Measurements from ENCODE around the gene ADGRV1.

Gene ADGRV1

DNA sequence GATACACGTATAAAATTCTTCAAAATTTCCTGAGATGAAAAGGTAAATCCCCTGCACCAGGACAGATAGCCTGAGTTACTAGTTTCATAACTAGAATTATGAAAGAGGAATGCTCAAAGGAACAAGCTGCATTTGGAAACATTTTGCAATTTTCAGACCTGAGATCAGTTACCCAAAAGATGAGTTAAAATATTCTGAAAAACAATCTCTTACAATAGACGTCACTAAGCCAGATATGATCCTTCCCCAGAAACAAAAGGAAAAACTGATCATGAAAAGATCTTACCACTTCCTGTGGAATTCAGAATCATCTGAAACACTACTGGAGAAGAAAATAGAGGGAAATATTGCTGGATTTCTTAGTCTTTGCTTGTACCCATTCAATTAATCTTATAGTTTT lies 619.9 kb downstream of the ADGRV1 start:
- no peak for DNase-seq

DNA sequence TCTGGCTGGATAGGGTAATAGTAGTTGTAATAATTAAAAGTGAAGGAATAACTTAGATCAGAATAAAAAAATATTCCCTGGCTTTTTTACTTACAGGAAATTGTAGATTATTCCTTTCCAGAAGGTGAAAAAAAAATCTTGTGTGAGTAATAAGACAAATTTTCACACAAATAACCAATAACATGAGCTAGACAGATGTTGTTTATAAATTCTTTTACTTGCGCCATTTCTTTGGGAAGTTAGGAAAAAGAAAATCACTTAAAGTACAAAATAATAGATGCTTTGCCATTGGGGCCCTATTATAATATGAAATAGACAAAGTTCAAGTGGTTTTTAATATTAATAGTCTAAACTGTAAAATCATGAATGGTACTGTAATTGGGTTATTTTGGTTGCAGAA lies 620.4 kb downstream of the ADGRV1 start:
- DNase-seq: no peak

DNA sequence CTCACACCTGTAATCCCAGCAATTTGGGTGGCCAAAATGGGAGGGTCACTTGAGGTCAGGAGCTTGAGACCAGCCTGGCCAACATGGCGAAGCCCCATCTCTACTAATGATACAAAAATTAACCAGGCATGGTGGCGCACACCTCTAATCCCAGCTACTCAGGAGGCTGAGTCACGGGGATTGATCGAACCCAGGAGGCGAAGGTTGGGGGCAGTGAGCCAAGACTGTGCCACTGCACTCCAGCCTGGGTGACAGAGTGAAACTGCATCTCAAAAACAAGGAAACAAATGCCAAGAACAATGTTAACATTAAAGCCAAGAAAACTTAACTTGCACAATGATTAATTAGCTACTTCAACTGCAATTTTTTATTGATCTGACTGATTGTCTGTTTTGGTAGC lies 621.9 kb downstream of the ADGRV1 start:
- no peak for DNase-seq

GRCh38 chr5:91182763-91183162 lies 624.2 kb downstream of the ADGRV1 start:
- no peak for DNase-seq

DNA sequence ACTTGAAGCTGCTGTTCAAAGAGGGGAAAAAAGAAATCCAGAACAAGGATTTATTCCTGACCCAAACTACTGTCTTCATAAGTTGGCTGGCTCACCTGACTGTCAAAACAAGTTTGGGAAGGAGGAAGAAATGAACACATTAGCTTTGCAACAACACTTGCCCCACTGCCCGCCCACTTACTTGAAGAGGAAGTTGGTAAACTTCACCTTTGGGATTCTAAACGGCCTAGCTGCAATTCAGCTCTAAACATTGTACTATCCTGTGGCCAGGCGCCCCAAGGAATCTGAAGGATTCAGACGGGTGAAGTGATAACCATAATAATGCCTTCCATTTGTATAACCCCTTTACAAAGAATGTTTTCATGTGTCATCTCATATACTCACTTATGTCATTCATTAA lies 625.1 kb downstream of the ADGRV1 start:
- DNase-seq: no peak

- DNase-seq: no peak
These were observed 627.5 kb downstream of the ADGRV1 start for GRCh38 chr5:91186101-91186500.

- no peak for DNase-seq
These were observed 628.4 kb downstream of the ADGRV1 start for GRCh38 chr5:91187032-91187431.

DNA sequence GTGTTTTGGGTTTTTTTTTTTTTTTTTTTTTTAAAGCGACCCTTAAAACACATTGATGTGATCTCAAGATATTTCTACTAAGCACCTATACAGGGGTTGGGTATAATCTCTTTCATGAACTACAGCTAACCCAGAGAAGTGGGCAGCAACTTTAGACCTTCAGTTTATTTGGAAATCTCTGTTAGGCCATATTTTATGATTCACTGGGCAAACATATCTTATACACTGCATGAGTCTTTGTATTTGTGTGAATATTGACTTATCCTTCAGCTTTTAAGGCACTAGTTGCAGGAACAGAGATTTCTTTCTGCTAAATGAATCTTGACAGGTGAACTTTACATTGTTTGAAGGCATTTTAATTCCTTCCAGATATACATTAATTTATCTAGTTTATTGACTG lies 630.2 kb downstream of the ADGRV1 start:
- no peak for DNase-seq

DNA sequence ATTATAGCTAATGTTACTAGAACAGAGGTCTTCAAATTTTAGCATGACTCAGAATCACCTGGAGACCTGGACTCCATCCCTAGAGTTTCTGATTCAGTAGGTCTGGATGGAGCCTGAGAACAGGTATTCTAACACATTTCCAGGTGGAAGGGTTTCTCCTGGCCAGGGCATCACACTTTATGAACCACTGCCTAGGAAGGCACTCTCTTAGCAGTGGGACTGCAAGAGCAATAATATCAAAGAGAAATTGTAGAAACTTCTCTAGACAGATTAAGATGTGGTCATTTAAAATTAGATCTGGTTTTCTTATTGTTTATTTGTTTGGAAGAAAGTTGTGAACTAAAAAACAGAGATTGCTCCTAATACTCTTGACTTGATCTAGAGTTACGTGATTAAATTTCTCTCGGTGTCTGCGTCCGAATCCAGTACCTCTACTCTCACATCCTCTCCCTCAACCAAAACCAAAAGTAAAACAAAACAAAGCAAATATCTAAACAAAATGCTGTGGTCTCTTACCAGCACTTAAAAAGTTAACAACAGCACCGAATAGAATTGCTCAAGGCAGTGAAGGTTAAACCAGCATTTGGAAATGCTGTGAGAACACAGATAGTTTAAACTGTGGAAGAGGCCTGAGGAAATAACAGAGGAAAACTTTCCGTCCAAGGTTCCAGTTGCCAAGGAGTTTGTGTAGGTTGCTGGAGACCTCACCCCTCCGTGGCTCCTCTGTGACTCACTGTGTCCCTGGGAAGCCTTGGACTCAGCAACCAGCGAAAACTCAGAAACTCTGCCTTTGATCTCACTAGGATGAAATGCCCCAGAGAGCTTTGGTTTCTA lies 631.1 kb downstream of the ADGRV1 start:
- no peak for DNase-seq

- DNase-seq: no peak
These were observed 631.7 kb downstream of the ADGRV1 start for GRCh38 chr5:91190314-91190690.

- no peak for DNase-seq
These were observed 636.3 kb downstream of the ADGRV1 start for GRCh38 chr5:91194824-91195381.

DNA sequence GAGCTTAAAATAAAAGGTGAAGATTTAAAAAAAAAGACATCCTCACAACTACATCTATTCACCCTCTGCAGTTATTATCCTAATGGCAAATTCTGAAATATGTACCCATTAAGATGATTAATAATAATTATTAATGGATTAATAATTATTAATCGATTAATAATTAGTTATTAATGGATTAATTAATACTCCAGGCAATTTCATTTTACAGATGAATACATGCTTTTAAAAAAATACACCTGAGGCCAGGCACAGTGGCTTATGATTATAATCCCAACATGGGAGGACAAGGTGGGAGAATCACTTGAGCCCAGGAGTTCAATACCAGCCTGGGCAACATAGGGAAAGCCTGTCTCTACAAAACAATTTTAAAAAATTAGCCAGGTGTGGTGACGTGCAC lies 642.1 kb downstream of the ADGRV1 start:
- DNase-seq: no peak

DNA sequence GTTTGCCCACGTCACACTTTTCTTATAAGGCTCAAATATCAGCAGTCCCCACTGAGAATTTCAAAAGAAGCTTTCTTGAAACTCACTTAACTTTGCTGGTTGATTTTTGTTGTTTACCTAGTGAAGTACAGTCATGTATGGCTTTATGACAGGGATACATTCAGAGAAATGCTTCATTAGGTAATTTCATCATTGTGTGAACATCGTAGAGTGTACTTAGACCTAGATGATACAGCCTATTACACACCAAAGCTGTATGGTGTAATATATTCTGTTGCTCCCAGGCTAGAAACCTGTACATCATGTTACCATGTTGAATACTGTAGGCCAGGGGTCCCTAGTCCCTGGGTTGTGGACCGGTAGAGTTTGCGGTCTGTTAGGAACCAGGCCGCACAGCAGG lies 647.5 kb downstream of the ADGRV1 start:
- no peak for DNase-seq

DNA sequence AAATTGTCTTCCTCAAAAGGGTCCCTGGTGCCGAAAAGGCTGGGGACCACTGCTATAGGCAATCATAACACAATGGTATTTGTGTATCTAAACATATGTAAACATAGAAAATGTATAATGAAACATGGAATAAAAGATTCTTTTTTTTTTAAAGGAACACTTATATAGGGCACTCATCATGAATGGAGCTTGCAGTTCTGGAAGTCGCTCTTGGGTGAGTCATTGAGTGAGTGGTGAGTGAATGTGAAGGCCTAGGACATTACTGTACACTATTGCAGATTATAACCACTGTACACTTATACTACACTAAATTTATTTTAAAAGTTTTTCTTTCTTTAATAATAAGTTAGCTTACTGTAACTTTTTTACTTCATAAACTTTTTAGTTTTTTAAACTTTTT lies 648.1 kb downstream of the ADGRV1 start:
- DNase-seq: no peak

DNA sequence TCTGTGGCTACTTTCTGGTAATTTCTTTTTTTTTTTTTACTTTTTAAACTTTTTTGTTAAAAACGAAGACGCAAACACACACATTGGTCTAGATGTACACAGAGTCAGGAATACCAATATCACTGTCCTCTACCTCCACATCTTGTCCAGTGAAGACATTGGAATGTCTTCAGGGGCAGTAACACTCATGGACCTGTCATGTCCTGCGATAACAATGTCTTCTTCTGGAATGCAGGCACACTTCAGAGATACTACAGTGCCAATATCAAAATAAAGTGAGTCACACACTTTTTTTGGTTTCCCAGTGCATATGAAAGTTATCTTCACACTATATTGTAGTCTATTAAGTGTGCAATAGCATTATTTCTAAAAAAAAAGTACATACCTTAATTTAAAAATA lies 648.7 kb downstream of the ADGRV1 start:
- no peak for DNase-seq

- no peak for DNase-seq
These were observed 653.6 kb downstream of the ADGRV1 start for GRCh38 chr5:91211997-91212713.

DNA sequence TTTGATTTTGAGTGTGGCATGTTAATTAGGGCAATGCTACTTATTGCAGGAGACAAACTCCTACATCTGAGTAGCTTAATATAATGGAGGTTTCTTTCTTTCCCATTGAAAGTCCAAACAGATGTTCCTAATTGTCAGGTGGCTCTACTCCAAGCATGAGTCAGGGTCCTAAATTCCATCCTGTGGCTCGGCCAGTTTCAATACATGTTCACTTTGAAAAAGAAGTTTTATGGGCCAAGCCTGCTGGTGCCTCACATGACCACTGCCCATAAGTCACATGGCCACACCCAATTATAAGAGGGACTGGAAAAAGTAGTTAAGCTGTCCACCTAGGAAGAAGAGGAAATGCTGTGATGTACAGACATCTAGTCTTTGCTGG lies 654.1 kb downstream of the ADGRV1 start:
- DNase-seq: no peak

All from cortex of kidney (tissue), 1 donor.